Measurements from ENCODE around the gene FIP1L1.
"Not testable (repeated sequence)": the region's sequence is repeated elsewhere in the genome, so short reads cannot be mapped to it uniquely, and the experiment has no call there.

Gene FIP1L1, protein sequence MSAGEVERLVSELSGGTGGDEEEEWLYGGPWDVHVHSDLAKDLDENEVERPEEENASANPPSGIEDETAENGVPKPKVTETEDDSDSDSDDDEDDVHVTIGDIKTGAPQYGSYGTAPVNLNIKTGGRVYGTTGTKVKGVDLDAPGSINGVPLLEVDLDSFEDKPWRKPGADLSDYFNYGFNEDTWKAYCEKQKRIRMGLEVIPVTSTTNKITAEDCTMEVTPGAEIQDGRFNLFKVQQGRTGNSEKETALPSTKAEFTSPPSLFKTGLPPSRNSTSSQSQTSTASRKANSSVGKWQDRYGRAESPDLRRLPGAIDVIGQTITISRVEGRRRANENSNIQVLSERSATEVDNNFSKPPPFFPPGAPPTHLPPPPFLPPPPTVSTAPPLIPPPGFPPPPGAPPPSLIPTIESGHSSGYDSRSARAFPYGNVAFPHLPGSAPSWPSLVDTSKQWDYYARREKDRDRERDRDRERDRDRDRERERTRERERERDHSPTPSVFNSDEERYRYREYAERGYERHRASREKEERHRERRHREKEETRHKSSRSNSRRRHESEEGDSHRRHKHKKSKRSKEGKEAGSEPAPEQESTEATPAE

DNA sequence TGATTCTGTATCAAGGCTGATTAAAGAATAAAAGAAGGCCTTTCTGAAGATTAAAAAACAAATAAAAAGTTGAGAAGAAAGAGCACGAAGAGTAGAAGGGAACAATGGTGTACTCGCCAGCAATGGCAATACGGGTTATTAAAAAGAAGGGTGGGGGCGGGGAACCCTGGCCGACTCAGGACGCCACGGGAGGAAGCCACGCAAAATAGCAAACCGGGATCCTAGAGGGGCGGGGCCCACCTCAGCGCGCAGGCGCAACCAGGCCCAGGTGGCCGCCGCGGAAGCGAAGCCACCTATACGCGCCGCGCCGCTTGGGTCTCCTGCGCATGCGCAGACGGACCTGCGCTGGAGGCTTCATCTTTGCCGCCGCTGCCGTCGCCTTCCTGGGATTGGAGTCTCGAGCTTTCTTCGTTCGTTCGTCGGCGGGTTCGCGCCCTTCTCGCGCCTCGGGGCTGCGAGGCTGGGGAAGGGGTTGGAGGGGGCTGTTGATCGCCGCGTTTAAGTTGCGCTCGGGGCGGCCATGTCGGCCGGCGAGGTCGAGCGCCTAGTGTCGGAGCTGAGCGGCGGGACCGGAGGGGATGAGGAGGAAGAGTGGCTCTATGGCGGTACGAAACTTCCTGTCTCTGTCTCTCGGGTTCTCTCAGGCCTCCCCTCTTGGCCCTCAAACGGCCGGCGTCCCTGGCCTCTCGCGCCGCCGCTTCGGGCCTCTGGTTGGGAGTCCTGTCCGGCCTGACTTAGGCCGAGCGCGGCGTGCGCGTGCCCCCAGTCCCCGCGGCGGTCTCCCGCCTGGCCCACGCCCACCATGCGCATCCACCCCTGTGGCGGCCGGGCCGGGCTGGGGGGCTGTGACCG is at the start of gene FIP1L1:
Gene FIP1L1 (plus strand): TSS at position 323 of the 852 bp plus-strand sequence. CDS start 198 bp downstream, at position 521.
- in situ Hi-C loops (cut with HindIII; ENCODE audit: low pct_ligation_motif_present, low pct_unique_long_range_greater_than_20kb, low sequenced_read_pairs) = no loop called here
- peak; percentile 88 for DNase-seq

DNA sequence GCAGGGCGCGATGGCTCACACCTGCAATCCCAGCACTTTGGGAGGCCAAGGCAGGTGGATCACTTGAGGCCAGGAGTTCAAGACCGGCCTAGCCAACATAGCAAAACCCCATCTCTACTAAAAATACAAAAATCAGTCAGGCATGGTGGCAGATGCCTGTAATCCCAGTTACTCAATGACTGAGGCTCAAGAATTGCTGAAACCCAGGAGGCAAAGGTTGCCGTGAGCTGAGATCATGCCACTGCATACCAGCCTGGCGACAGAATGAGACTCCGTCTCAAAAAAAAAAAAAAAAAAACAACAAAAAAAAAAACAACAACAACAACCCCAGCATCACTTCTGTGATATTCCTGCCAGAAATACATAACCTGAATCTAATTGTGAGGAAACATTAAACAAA is 42.5 kb upstream of the FIP1L1 start:
- in situ Hi-C loops (cut with HindIII; ENCODE audit: low pct_ligation_motif_present, low pct_unique_long_range_greater_than_20kb, low sequenced_read_pairs) = not testable (repeated sequence)
- DNase-seq = peak; percentile 19

DNA sequence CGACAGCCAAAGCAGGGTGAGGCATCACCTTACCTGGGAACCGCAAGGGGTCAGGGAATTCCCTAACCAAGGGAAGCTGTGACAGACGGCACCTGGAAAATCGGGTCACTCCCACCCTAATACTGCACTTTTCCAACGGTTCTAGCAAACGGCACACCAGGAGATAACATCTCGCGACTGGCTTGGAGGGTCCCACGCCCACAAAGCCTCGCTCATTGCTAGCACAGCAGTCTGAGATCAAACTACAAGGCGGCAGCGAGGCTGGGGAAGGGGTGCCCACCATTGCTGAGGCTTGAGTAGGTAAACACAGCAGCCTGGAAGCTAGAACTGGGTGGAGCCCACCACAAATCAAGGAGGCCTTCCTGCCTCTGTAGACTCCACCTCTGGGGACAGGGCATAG is 37.3 kb upstream of the FIP1L1 start:
- DNase-seq; in situ Hi-C loops (cut with HindIII; ENCODE audit: low pct_ligation_motif_present, low pct_unique_long_range_greater_than_20kb, low sequenced_read_pairs): not testable (repeated sequence)

DNA sequence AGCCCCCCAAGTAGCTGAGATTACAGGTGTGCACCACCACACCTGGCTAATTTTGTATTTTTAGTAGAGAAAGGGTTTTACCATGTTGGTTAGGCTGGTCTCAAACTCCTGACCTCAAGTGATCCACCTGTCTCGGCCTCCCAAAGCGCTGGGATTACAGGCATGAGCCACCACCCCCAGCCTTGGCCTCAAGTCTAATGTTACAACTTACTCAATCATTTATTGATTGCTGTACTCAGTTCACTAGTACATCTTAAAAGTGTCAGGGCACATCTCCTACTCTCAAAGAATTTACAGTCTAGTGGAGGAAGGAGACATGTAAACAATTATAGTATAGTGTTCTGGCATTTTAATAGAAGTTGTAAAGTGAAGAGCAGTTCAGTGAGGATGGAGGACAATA is 31.0 kb upstream of the FIP1L1 start:
- in situ Hi-C loops (cut with HindIII; ENCODE audit: low pct_ligation_motif_present, low pct_unique_long_range_greater_than_20kb, low sequenced_read_pairs); DNase-seq: not testable (repeated sequence)

DNA sequence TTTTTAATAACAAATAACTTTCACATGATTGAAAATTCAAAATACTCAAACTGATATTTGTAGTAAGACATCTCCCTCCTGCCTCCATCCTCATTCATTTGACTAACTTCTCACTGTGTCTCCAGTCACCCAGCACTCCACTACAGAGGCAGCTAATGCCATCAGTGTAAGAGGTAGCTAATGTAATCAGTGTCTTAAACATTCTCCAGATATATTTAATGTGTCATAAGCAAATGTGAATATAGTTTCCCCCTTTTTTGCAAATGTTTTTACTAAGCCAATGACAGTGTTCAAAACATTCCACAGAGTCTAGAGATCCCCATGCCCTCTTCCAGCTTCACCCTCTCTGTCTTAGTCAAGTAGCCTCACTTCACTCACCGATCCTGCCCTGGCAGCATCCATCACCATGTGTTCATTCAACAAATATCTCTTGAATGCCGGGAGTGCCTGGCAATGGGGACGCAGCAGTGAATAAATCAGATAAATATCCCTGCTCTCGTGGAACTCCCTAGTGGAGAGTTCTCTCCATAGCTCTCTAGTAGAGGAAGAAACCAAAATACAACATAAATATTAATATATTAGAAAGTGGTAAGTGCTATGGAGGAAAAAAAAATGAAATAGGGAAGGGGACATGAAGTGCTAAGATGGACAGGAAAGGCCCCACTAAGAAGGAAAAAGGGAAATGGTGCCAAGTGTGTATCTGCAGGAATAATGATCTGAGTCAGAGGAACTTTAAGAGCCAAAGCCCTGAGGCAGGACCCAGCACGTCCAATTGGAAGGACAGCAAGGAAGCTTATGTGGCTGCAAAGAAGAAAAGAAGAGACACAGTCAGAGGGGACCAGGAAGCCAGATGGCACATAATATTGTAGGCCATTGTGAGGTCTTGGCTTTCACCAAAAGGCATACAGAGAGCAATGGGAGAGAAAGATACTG is 30.3 kb upstream of the FIP1L1 start:
- in situ Hi-C loops (cut with HindIII; ENCODE audit: low pct_ligation_motif_present, low pct_unique_long_range_greater_than_20kb, low sequenced_read_pairs) = no loop called here
- DNase-seq = no peak

DNA sequence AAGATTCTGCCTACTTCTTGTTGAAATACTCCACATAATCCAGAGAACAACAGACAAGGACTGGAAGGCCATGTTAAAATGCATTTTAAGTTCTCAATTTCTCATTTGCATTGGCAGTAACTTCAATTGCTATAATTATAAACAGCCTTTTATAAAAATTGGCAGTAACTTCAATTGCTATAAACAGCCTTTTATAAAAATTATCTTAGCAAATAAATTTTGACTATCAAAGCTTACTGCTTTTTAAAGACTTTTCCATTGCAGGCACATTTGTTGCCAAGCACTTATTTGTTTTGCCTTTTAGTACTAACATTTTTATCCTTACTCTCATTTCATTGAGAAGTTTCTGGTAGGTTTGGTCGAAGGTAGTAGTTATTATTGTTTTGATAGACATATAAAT is 29.4 kb upstream of the FIP1L1 start:
- in situ Hi-C loops (cut with HindIII; ENCODE audit: low pct_ligation_motif_present, low pct_unique_long_range_greater_than_20kb, low sequenced_read_pairs) = no loop called here
- no peak for DNase-seq

DNA sequence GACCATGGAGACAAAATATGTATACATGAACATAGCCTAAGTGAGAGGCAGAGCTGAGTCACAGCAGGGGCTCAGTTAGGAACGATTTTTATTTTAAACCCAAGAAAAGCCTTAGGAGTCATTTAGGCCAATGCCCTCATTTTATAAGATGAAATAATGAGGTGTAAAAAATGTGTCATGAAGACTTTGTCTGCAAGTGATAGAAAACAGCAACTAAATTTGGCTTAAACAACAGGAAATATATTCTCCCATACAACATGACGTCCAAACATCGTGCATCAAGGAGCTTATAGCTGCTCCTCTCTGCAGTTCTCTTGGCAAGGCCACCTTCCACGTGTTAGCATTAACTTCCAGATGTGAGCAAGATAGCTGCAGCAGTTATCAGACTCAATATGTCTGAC is 28.4 kb upstream of the FIP1L1 start:
- in situ Hi-C loops (cut with HindIII; ENCODE audit: low pct_ligation_motif_present, low pct_unique_long_range_greater_than_20kb, low sequenced_read_pairs) = no loop called here
- no peak for DNase-seq

DNA sequence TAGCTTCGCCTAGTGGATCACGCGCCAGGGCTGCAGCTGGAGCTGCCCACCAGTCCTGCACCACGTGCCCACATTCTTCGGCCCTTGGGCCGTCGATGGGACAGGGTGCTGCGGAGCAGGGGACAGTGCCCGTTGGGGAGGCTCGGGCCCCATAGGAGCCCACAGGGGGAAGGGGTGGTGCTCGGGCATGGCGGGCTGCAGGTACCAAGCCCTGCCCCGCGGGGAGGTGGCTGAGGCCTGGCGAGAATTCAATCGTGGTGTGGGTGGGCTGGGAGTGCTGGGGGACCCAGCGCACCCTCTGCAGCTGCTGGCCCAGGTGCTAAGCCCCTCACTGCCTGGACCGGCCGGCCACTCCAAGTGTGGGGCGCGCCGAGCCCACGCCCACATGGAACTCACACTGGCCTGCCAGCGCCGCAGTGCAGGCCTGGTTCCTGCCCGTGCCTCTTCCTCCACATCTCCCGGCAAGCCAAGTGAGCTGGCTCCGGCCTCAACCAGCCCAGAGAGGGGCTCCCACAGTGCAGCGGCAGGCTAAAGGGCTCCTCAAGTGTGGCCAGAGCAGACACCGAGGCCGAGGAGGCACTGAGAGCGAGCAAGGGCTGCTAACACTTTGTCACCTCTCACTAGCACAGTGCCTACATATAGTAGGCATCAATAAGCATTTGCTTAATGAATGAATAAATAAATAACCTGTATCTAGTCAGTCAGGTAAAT is 23.3 kb upstream of the FIP1L1 start:
- in situ Hi-C loops (cut with HindIII; ENCODE audit: low pct_ligation_motif_present, low pct_unique_long_range_greater_than_20kb, low sequenced_read_pairs) = no loop called here
- no peak for DNase-seq

DNA sequence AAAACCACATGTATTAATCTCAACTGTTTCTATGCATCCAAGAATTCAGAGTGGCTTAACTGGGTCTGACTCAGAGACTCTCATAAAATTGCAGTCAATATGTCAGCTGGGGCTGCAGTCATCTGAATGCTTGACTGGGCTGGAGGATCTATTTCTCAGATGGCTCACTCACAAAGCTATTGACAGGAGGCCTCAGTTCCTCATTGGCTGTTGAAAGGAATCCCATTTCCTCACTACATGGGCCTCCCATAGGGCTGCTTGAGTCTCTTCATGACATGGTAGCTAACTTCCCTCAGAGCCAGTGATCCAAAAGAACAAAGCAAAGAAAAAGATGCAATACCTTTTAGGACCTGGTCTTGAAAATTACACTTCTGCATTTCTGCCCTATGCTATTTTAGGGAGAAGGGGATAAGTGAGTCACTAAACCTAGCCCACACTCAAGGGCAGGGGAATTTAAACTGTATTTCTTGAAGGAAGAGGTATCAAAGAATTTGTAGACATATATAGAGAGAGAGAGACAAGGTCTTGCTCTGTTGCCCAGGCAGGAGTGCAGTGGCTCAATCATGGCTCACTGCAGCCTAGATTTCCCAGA is 21.4 kb upstream of the FIP1L1 start:
- no peak for DNase-seq
- in situ Hi-C loops (cut with HindIII; ENCODE audit: low pct_ligation_motif_present, low pct_unique_long_range_greater_than_20kb, low sequenced_read_pairs) = no loop called here

DNA sequence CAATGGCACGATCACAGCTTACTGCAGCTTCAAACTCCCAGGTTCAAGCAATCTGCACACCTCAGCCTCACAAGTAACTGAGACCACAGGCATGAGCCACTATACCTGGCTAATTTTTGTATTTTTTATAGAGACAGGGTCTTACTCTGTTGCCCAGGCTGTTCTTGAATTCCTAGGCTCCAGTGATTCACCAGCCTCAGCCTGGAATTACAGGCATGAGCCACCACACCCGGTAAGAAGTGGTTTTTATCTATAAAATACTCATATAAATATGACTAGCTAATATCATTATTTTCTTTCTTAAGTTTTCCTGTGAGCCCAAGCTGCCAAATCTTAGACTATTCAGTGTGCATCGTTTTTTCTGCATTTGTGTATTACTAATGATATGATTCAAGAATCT is 16.0 kb upstream of the FIP1L1 start:
- no peak for DNase-seq

DNA sequence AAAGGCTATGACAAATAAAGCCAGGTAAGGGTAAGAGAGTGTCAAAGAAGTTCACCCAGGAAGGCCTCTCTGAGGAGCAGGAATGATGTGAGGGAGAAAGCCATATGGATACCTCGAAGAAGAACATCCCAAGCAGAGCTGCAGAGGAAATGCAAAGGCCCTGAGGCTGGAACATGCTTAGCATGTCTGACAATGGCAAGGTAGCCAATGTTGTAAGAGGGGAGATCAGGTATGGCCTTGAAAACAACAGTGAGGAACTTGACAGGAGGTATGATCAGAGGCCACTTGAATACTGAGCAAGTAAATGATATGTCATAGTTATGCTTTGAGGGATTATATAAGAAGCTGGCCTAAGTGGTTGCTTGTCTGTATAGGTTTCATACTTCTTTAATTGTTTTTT is 15.3 kb upstream of the FIP1L1 start:
- no peak for DNase-seq
- in situ Hi-C loops (cut with HindIII; ENCODE audit: low pct_ligation_motif_present, low pct_unique_long_range_greater_than_20kb, low sequenced_read_pairs) = no loop called here

More for the DNA sequence above, 16.0 kb upstream of the FIP1L1 start:
- in situ Hi-C loops (cut with HindIII; ENCODE audit: low pct_ligation_motif_present, low pct_unique_long_range_greater_than_20kb, low sequenced_read_pairs) = no loop called here

DNA sequence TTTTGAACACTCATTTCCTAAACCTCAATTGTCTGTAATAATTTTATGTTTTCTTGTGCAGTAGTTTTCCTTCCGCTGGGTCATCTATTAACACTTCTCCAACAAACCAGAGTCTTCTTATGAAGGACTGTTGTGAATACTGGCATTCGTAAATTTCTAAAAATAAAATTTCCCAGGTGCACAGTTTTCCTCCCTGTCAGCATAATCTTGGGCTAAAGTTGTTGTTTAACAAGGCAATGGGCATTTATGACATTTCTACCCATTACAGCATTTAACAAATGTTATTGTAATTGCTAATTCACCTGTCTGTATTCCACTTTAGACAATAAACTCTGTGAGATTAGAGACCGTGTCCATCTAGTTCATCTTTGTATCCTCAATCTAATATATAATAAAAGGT is 12.8 kb upstream of the FIP1L1 start:
- DNase-seq = no peak
- in situ Hi-C loops (cut with HindIII; ENCODE audit: low pct_ligation_motif_present, low pct_unique_long_range_greater_than_20kb, low sequenced_read_pairs) = no loop called here

DNA sequence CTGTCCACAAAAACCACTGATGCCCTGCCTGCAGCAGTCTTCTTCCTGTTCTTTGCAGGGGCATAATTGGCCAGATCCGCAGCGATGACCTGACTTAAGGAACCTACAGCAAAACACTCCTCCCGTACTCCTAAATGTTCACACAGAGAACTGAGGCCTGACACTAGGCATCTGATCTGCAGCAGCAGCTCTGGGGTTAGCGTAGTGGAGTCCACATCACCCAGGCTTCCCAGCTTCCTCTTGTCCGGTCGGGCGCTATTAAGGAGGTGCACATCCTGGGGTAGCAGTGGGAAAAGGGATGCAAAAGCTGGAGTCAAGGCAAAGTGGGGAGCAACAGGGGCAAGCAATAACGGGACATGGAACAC is 12.3 kb upstream of the FIP1L1 start:
- DNase-seq = peak; percentile 14
- in situ Hi-C loops (cut with HindIII; ENCODE audit: low pct_ligation_motif_present, low pct_unique_long_range_greater_than_20kb, low sequenced_read_pairs) = no loop called here

DNA sequence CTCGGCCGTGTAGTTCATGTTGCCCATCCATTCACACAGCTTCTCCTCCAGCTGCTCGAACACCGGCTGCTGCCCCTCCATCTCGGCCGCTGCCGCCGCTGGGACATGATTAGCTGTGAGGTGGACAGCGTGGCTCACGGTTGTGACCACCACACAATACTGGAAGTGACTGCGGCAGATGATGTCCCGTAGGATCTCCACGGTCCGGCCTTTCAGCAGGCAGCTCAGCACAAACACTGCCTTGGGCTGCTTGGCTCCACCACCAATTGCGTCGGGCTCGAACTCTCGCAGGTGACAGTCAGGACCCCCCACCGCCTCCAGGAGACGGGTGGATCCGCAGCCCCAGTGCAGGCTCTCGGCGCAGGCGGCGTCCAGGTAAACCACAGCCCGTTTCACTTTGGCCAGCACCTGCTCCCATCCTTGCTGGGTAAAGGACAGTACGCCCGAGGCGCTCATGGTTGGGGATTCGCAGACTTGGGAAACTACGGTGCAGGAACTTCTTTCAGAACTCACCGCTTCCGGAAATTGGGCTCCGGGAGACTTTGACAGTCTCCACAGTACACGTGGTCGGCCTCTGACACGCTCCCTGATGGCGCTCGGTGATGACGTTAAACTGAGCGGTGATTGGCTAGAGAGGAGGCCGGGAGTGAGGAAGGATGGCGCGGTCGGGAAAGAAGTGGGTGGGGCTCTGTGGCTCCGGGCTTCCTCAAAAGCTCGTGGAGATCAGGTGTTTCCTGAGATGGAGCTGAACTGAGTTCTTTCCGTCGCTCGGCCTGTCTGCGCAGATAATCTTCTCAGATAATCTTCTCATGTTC is 11.7 kb upstream of the FIP1L1 start, which contains the start of gene SCFD2:
Gene SCFD2 (minus strand): TSS at position 576 of the 815 bp plus-strand sequence.
- DNase-seq = peak; percentile 96
- in situ Hi-C loops (cut with HindIII; ENCODE audit: low pct_ligation_motif_present, low pct_unique_long_range_greater_than_20kb, low sequenced_read_pairs) = no loop called here

DNA sequence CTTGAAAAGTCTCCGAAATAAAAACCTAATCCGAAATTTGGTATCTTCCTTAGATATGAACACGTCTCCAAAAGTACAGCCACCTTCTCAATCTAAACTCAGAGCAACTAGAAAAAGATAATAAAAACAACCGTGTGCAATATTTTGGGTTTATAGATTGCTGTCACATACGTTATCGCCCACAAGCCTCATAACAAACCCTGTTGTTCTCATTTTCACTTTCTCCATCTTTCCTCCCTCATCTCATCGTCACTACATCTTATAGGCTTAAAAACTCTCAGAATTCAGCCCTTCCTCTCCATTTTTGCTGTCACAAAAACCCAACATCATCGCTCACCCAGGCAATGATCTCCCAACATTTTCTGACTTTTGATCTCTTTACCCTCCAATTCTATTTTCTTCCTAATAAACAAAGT is 11.1 kb upstream of the FIP1L1 start:
- DNase-seq = no peak
- in situ Hi-C loops (cut with HindIII; ENCODE audit: low pct_ligation_motif_present, low pct_unique_long_range_greater_than_20kb, low sequenced_read_pairs) = no loop called here

DNA sequence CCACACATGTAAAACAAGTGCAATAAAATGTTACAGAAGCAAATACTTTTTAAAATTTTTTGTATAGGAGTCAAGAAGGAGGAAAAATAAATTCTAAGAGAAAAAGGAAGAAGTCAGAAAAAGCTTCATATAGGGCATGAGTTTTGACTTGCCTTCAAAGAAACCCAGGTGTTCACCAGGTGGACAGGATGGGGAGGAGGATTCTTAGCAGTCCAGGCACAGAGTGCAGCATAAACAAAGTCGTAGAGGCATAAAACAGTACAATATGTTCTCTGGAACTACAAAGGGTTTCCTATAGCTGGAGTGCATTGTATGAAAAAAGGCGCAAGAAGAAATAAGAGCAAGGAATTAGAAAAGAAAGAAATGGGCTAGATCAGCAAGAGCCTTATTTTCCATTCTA is 9.7 kb upstream of the FIP1L1 start:
- in situ Hi-C loops (cut with HindIII; ENCODE audit: low pct_ligation_motif_present, low pct_unique_long_range_greater_than_20kb, low sequenced_read_pairs) = no loop called here
- DNase-seq = no peak

DNA sequence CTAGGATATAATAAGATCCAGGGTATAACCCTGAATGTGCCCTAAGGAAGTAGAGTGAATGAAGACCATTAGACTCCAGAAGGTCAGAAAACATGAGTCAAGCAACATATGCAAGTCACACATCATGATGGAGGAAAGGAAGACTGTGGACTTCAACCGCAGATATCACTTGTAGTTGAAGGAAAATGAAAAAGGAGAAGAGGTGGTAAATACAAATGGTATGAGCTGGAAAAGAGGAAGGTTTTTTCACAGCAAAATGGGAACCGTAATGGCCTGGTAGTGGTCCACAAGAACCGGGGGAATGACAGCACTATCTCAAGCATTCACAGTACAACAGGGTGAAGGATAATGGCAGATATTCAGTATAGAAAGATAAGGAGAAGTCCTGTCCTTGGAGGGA is 6.4 kb upstream of the FIP1L1 start:
- in situ Hi-C loops (cut with HindIII; ENCODE audit: low pct_ligation_motif_present, low pct_unique_long_range_greater_than_20kb, low sequenced_read_pairs) = no loop called here
- no peak for DNase-seq
